Keratinocyte (primary cell): ENCODE results near the gene PAIP1. TPM values are rescaled to one million over a fixed set of nuclear protein-coding genes. Genes with fewer than 3 reads are reported as not detected.

Experiments
- DNase-seq: peaks from one replicate; pipeline ENCODE4 v3.0.0-alpha.2; 2011; ENCODE audit warnings: low read depth, missing footprints, low spot score
- FAIRE-seq: peaks from 2 replicates; lab custom pipeline; 2011; peaks lifted over from hg19 to GRCh38; lab: Jason Lieb, UNC
- H2AFZ ChIP-seq: 2 replicates; pipeline ENCODE4 v1.6.0; 2012; ENCODE audit warnings: low read length, control low read depth, inconsistent platforms; ENCODE audit not compliant: control insufficient read depth
- H3K27ac ChIP-seq: 2 replicates; pipeline ENCODE4 v1.5.1; 2011; ENCODE audit warnings: low read length; ENCODE audit not compliant: control insufficient read depth, insufficient read depth
- H3K27me3 ChIP-seq: 3 replicates; pipeline ENCODE4 v1.6.0; 2011; ENCODE audit warnings: low read length; ENCODE audit not compliant: control insufficient read depth, insufficient read depth; ENCODE audit errors: extremely low read depth
- H3K36me3 ChIP-seq, 2 experiments: 2 replicates in 1 of 2; 3 replicates in 1 of 2; pipeline ENCODE4 v1.5.1; 2011; ENCODE audit warnings: low read length in 2 of 2, mild to moderate bottlenecking in 1 of 2; ENCODE audit not compliant: control insufficient read depth in 2 of 2, insufficient read depth in 2 of 2; ENCODE audit errors: extremely low read depth in 1 of 2
- H3K4me1 ChIP-seq: 3 replicates; pipeline ENCODE4 v1.5.1; 2011; ENCODE audit warnings: low read length; ENCODE audit not compliant: control insufficient read depth, insufficient read depth; ENCODE audit errors: extremely low read depth
- H3K4me2 ChIP-seq: 3 replicates; pipeline ENCODE4 v1.6.0; 2011; ENCODE audit warnings: low read depth, low read length; ENCODE audit not compliant: control insufficient read depth, insufficient read depth; ENCODE audit errors: extremely low read depth
- H3K4me3 ChIP-seq, 3 experiments: fragments of 200-600 bp in 1 of 3; sonication (generic) in 1 of 3; 2 replicates in 2 of 3; 3 replicates in 1 of 3; pipeline ENCODE4 v1.5.1; 2011 to 2016; ENCODE audit warnings: low read length in 3 of 3, mild to moderate bottlenecking in 3 of 3, control low read depth in 2 of 3, inconsistent platforms in 1 of 3, low read depth in 1 of 3, mixed read lengths in 1 of 3, mixed run types in 1 of 3, moderate library complexity in 1 of 3; ENCODE audit not compliant: control insufficient read depth in 2 of 3, insufficient read depth in 2 of 3; ENCODE audit errors: extremely low read depth in 1 of 3
- H3K79me2 ChIP-seq: 2 replicates; pipeline ENCODE4 v1.6.0; 2012; ENCODE audit warnings: low read length; ENCODE audit not compliant: control insufficient read depth, insufficient read depth
- H3K9ac ChIP-seq: 3 replicates; pipeline ENCODE4 v1.6.0; 2011; ENCODE audit warnings: low read length; ENCODE audit not compliant: control insufficient read depth, insufficient read depth; ENCODE audit errors: extremely low read depth
- H3K9me1 ChIP-seq: 3 replicates; pipeline ENCODE4 v1.6.0; 2011; ENCODE audit warnings: low read length; ENCODE audit not compliant: control insufficient read depth, insufficient read depth; ENCODE audit errors: extremely low read depth
- H3K9me3 ChIP-seq: 2 replicates; pipeline ENCODE4 v1.5.1; 2012; ENCODE audit warnings: low read depth, low read length; ENCODE audit not compliant: control insufficient read depth
- H4K20me1 ChIP-seq: 3 replicates; pipeline ENCODE4 v1.6.0; 2011; ENCODE audit warnings: low read length; ENCODE audit not compliant: control insufficient read depth, insufficient read depth; ENCODE audit errors: extremely low read depth
- EZH2 ChIP-seq: IDR thresholded peaks from one replicate; pipeline ENCODE4 v1.6.1; 2012; ENCODE audit warnings: inconsistent platforms, mild to moderate bottlenecking, low read length, moderate library complexity
- dilution Hi-C: fragments of 300-500 bp; cut with MboI; formaldehyde crosslinking; loops from one replicate; pipeline ENCODE4 v1.7.0; 2020; ENCODE audit warnings: low sequenced_read_pairs; ENCODE audit not compliant: extremely low pct_ligation_motif_present
- polyA plus RNA-seq, 5 experiments: library from polyadenylated mRNA; depleted of rRNA in 3 of 5; stranded (reverse) in 3 of 5; stranded (forward) in 1 of 5; unstranded in 1 of 5; fragments of >200 nt; gene quantifications; 1 replicate in 1 of 5; 2 replicates in 3 of 5; 3 replicates in 1 of 5; pipeline versions ENCODE4 v1.2.1 to v1.2.3, GENCODE V29; 2011 to 2012; ENCODE audit warnings: missing spikeins in 2 of 5, low read depth in 1 of 5, low replicate concordance in 1 of 5
- TF ChIP-seq, protein P1 (sequence below), 3 experiments: IDR thresholded peaks in 1 of 3; conservative IDR thresholded peaks in 1 of 3; optimal IDR thresholded peaks in 1 of 3; 2 replicates in 2 of 3; 3 replicates in 1 of 3; pipeline versions ENCODE3 to v1.5.1; 2011; ENCODE audit warnings: low read length in 3 of 3, mild to moderate bottlenecking in 3 of 3, moderate library complexity in 2 of 3, control low read depth in 1 of 3, inconsistent platforms in 1 of 3; ENCODE audit not compliant: insufficient read depth in 2 of 3; ENCODE audit errors: extremely low read depth in 1 of 3

The PAIP1 gene
- polyA plus RNA-seq, 1 donor (not counting 4 experiments of a cell fraction or from before 2014, with no cell fraction given): 115 TPM

DNA sequence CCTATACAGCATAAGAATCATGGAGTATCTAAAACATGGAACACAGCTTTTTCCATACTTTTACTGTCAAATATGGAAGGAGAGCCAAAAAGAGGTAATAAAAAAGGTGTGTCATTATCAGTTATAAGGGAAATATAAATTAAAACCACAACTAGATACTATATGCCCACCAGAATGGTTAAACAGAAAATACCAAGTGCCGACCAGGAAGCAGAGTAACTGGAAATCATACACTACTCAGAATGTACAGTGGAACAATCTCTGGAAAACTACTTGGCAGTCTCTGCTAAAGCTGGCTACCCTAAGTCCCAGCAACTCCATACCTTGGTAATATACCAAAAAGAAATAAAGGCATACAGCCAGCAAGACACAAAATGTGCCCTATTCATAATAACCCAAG, 2.4 kb downstream of the PAIP1 start:
- Histone ChIP-seq H3K9me3 (no peaks in the 10 kb centered on the region), H2AFZ (no peak overlapping the region), H3K4me1 (peaks cover 20% of the 10 kb centered on the region), H3K9me1 (no peaks in the 10 kb centered on the region), H3K79me2 (peaks cover 65% of the 10 kb centered on the region), H3K27ac (no peak overlapping the region), H3K4me3 (peak overlapping the region; percentile 4 to 98 (median 25)), H3K9ac (no peak overlapping the region), H3K4me2 (peak overlapping the region; percentile 90), H3K36me3 (peaks cover 0 to 20% of the 10 kb centered on the region in 2 experiments), H3K27me3 (no peaks in the 10 kb centered on the region), H4K20me1 (no peaks in the 10 kb centered on the region)
- FAIRE-seq: no peak
- dilution Hi-C loops: no loop called here
- no peak for TF ChIP-seq EZH2
- TF ChIP-seq, protein P1, sequence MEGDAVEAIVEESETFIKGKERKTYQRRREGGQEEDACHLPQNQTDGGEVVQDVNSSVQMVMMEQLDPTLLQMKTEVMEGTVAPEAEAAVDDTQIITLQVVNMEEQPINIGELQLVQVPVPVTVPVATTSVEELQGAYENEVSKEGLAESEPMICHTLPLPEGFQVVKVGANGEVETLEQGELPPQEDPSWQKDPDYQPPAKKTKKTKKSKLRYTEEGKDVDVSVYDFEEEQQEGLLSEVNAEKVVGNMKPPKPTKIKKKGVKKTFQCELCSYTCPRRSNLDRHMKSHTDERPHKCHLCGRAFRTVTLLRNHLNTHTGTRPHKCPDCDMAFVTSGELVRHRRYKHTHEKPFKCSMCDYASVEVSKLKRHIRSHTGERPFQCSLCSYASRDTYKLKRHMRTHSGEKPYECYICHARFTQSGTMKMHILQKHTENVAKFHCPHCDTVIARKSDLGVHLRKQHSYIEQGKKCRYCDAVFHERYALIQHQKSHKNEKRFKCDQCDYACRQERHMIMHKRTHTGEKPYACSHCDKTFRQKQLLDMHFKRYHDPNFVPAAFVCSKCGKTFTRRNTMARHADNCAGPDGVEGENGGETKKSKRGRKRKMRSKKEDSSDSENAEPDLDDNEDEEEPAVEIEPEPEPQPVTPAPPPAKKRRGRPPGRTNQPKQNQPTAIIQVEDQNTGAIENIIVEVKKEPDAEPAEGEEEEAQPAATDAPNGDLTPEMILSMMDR (optimal IDR thresholded peaks at IDR 0.05 in 1 of 3, IDR thresholded peaks at IDR 0.05 in 1 of 3, conservative IDR thresholded peaks at IDR 0.05 in 1 of 3; ENCODE audit: extremely low read depth in 1 of 3, insufficient read depth in 2 of 3, low read length in 3 of 3): no peak
- no peak for DNase-seq

DNA sequence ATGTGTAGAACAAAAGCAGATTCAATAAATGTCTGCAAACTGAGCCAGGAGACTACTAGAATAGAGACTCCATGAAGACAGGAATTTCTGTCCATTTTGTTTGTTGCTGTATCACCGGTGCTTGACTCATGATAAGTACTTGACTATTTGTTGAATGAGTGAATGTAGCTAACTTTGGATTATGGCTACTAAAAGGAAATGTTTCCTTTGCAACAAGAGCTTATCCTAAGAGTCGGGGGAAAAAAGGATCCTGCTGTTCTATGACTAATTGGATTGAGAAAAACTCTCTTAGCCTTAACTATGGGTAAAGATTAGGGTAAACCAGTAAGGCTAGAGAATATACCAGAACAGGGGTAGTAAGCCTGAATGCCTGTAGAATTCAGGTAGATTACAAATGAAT, 3.5 kb downstream of the PAIP1 start:
- Histone ChIP-seq H3K27ac (no peak overlapping the region), H3K36me3 (peaks cover 2 to 24% of the 10 kb centered on the region in 2 experiments), H3K4me2 (no peak overlapping the region), H3K4me3 (no peak overlapping the region), H4K20me1 (no peaks in the 10 kb centered on the region), H3K9ac (no peak overlapping the region), H3K4me1 (peaks cover 20% of the 10 kb centered on the region), H2AFZ (no peak overlapping the region), H3K27me3 (no peaks in the 10 kb centered on the region), H3K9me1 (no peaks in the 10 kb centered on the region), H3K79me2 (peaks cover 72% of the 10 kb centered on the region), H3K9me3 (no peaks in the 10 kb centered on the region)
- FAIRE-seq: no peak
- dilution Hi-C loops: no loop called here
- no peak for DNase-seq
- TF ChIP-seq, protein P1 (optimal IDR thresholded peaks at IDR 0.05 in 1 of 3, IDR thresholded peaks at IDR 0.05 in 1 of 3, conservative IDR thresholded peaks at IDR 0.05 in 1 of 3; ENCODE audit: extremely low read depth in 1 of 3, insufficient read depth in 2 of 3, low read length in 3 of 3): no peak
- no peak for TF ChIP-seq EZH2
